GM18858 (cell line): ENCODE data around the gene ZNF23.

ENCODE experiments used
- ATAC-seq: cut with Tn5 transposase; IDR thresholded peaks from one replicate; pipeline ENCODE4 v1.9.1; 2021; ENCODE audit not compliant: unreplicated experiment

ZNF23 gene

GRCh38 chr16:71472051-71472450 lies 10.0 kb upstream of the ZNF23 start:
- no peak for ATAC-seq

- ATAC-seq = no peak
These were observed 5.8 kb upstream of the ZNF23 start for GRCh38 chr16:71467810-71468209.

- ATAC-seq = no peak
These were observed 2.2 kb upstream of the ZNF23 start for GRCh38 chr16:71464231-71464630.

- ATAC-seq = no peak
These were observed 1.1 kb downstream of the ZNF23 start for GRCh38 chr16:71460941-71461340.

- no peak for ATAC-seq
These were observed 1.8 kb downstream of the ZNF23 start for GRCh38 chr16:71460236-71460635.

- no peak for ATAC-seq
These were observed 2.5 kb downstream of the ZNF23 start for GRCh38 chr16:71459510-71459909.

- no peak for ATAC-seq
These were observed 5.2 kb downstream of the ZNF23 start for GRCh38 chr16:71456801-71457200.

- no peak for ATAC-seq
These were observed 9.0 kb downstream of the ZNF23 start for GRCh38 chr16:71453036-71453435.

GRCh38 chr16:71449020-71449419 lies 13.0 kb downstream of the ZNF23 start:
- no peak for ATAC-seq

GRCh38 chr16:71448274-71448866 lies 13.7 kb downstream of the ZNF23 start:
- no peak for ATAC-seq

- no peak for ATAC-seq
These were observed 18.3 kb downstream of the ZNF23 start for GRCh38 chr16:71443714-71444113.

- ATAC-seq = no peak
These were observed 20.0 kb downstream of the ZNF23 start, which contains the start of gene TLE7 for GRCh38 chr16:71442051-71442440. TSS of gene TLE7 (minus strand) at chr16:71442054. CDS start at chr16:71433324, 8,730 bp downstream.

- no peak for ATAC-seq
These were observed 20.5 kb downstream of the ZNF23 start for GRCh38 chr16:71441348-71442050.

- ATAC-seq = no peak
These were observed 21.2 kb downstream of the ZNF23 start for GRCh38 chr16:71440669-71441347.

- no peak for ATAC-seq
These were observed 22.5 kb downstream of the ZNF23 start for GRCh38 chr16:71439523-71439922.

GRCh38 chr16:71436473-71436872 lies 25.6 kb downstream of the ZNF23 start:
- ATAC-seq = no peak

GRCh38 chr16:71432906-71433305 lies 29.1 kb downstream of the ZNF23 start:
- no peak for ATAC-seq

GRCh38 chr16:71431991-71432390 lies 30.1 kb downstream of the ZNF23 start:
- no peak for ATAC-seq

GRCh38 chr16:71431176-71431575 lies 30.9 kb downstream of the ZNF23 start:
- ATAC-seq = no peak

GRCh38 chr16:71430744-71431143 lies 31.3 kb downstream of the ZNF23 start:
- ATAC-seq = no peak

- no peak for ATAC-seq
These were observed 32.5 kb downstream of the ZNF23 start for GRCh38 chr16:71429581-71429980.

GRCh38 chr16:71428883-71429282 lies 33.2 kb downstream of the ZNF23 start:
- no peak for ATAC-seq
